Karpas-422 (cell line): Measurements from ENCODE around the gene SCN7A. TPM values are rescaled to one million over a fixed set of nuclear protein-coding genes. Genes with fewer than 3 reads are reported as not detected.
A peak's percentile ranks its signal among the peaks of the same experiment; 100 is the strongest.

Source experiments
- DNase-seq: peaks from one replicate; pipeline ENCODE4 v3.0.0-alpha.2; 2015
- H2AFZ ChIP-seq: fragments of 200-600 bp; sonication (generic); 2 replicates; pipeline ENCODE4 v1.6.1; 2014; ENCODE audit warnings: antibody characterized with exemption, low read length, mixed read lengths
- H3K27ac ChIP-seq: fragments of 200-600 bp; sonication (generic); 2 replicates; pipeline ENCODE4 v1.5.1; 2014; ENCODE audit warnings: mild to moderate bottlenecking, low read length, moderate library complexity
- H3K27me3 ChIP-seq: fragments of 200-600 bp; sonication (generic); 2 replicates; pipeline ENCODE4 v1.6.1; 2014; ENCODE audit warnings: low read length, mixed read lengths
- H3K36me3 ChIP-seq: fragments of 200-600 bp; sonication (generic); 2 replicates; pipeline ENCODE4 v1.6.1; 2014; ENCODE audit warnings: low read length, mixed read lengths; ENCODE audit not compliant: insufficient read depth
- H3K4me1 ChIP-seq: fragments of 200-600 bp; sonication (generic); 2 replicates; pipeline ENCODE4 v1.6.1; 2014; ENCODE audit warnings: mild to moderate bottlenecking, low read length, mixed read lengths
- H3K4me2 ChIP-seq: fragments of 200-600 bp; sonication (generic); 2 replicates; pipeline ENCODE4 v1.6.1; 2014; ENCODE audit warnings: low read length, low read depth, mild to moderate bottlenecking; ENCODE audit not compliant: poor library complexity, severe bottlenecking
- H3K4me3 ChIP-seq: fragments of 200-600 bp; sonication (generic); 2 replicates; pipeline ENCODE4 v1.5.1; 2014; ENCODE audit warnings: mild to moderate bottlenecking, antibody characterized with exemption, low read length, mixed read lengths
- H3K79me2 ChIP-seq: fragments of 200-600 bp; sonication (generic); 2 replicates; pipeline ENCODE4 v1.6.1; 2014; ENCODE audit warnings: mild to moderate bottlenecking, low read length, mixed read lengths
- H3K9ac ChIP-seq: fragments of 200-600 bp; sonication (generic); 2 replicates; pipeline ENCODE4 v1.6.0; 2014; ENCODE audit warnings: low read length
- H3K9me2 ChIP-seq: fragments of 200-600 bp; sonication (generic), shearing (Covaris generic); replicated peaks from 2 replicates; pipeline ENCODE4 v1.6.0; 2014; ENCODE audit warnings: mild to moderate bottlenecking, low read length, moderate library complexity; ENCODE audit not compliant: insufficient read depth
- H3K9me3 ChIP-seq: fragments of 300-700, 200-600 bp; sonication (generic); 2 replicates; pipeline ENCODE4 v1.6.1; 2014; ENCODE audit warnings: low read length, mixed read lengths
- H4K20me1 ChIP-seq: fragments of 200-600 bp; sonication (generic); 2 replicates; pipeline ENCODE4 v1.6.1; 2014; ENCODE audit warnings: mild to moderate bottlenecking, antibody characterized with exemption, low read length, low read depth; ENCODE audit not compliant: insufficient read depth
- total RNA-seq: library from RNA; depleted of rRNA; stranded (reverse); fragments of >200 nt; shearing (Covaris generic); gene quantifications from 2 replicates; pipeline ENCODE4 v1.2.3, GENCODE V29; 2014; ENCODE audit warnings: low replicate concordance

The SCN7A gene
- total RNA-seq, 1 experiment from 2014 or later, result not detected

GRCh38 chr2:166376873-166377272 lies 117.2 kb downstream of the SCN7A start:
- H2AFZ ChIP-seq, result no peak overlapping the region
- H3K79me2 ChIP-seq, result no peaks in the 10 kb centered on the region
- DNase-seq, result no peak
- no peaks in the 10 kb centered on the region for H4K20me1 ChIP-seq
- no peaks in the 10 kb centered on the region for H3K9me3 ChIP-seq
- H3K4me3 ChIP-seq, result no peak overlapping the region
- no peaks in the 10 kb centered on the region for H3K27me3 ChIP-seq
- no peaks in the 10 kb centered on the region for H3K36me3 ChIP-seq
- no peak overlapping the region for H3K4me2 ChIP-seq
- no peak overlapping the region for H3K9ac ChIP-seq
- no peaks in the 10 kb centered on the region for H3K4me1 ChIP-seq
- H3K27ac ChIP-seq, result no peak overlapping the region
- no peaks in the 10 kb centered on the region for H3K9me2 ChIP-seq

GRCh38 chr2:166376488-166376828 lies 117.6 kb downstream of the SCN7A start:
- Histone ChIP-seq H3K27me3 (no peaks in the 10 kb centered on the region), H3K79me2 (no peaks in the 10 kb centered on the region), H3K9ac (no peak overlapping the region), H3K36me3 (no peaks in the 10 kb centered on the region), H3K27ac (no peak overlapping the region), H3K9me2 (no peaks in the 10 kb centered on the region), H2AFZ (no peak overlapping the region), H3K4me1 (no peaks in the 10 kb centered on the region), H3K9me3 (no peaks in the 10 kb centered on the region), H3K4me2 (no peak overlapping the region), H4K20me1 (no peaks in the 10 kb centered on the region), H3K4me3 (no peak overlapping the region)
- no peak for DNase-seq

DNA sequence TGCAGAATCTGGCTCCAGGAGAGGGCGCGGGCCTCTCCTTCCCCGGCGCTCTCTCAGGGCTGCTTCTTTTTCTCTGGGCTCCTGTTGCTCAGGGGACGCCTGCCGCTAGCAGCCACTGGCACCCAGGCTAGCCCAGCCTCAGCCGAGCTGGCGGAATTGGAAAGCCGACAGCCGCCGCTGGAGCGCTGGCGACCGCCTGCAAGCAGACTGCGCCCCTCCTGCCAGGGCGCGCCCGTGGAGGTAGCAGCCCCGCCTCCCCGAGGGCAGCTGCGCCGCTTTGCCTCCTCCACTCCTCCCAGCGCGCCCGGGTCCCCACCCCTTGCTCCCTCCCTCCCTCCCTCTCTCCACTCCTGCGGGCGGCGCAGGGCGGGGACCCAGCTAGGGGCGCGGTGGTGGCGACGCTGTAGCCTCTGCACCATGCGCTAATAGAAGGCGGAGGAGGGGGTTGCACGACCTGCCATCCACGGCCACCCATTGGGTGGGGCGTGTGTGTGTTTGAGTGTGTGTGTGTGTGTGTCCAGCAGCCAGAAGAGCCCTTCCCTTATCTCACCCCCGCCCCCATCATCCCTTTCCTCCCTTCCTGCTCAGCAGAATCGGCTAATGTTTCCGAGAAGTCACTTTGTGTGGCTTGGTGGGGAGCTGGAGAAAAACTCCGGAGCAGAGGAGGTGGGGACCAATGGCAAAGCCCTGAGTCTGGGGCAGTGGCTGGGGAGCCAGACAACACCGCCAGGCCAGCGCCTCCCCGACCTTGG lies 118.1 kb downstream of the SCN7A start, which contains the start of gene SCN9A:
SCN9A (minus strand) TSS at position 209 of the 752 bp plus-strand sequence. CDS start 64,188 bp downstream, outside the sequence.
- no peak for DNase-seq
- H3K9ac ChIP-seq, result no peak within 1 kb of the TSS
- no peaks in the 10 kb centered on the region for H3K9me3 ChIP-seq
- no peaks in the 10 kb centered on the region for H3K4me1 ChIP-seq
- H4K20me1 ChIP-seq, result no peaks in the 10 kb centered on the region
- no peak within 1 kb of the TSS for H2AFZ ChIP-seq
- H3K4me2 ChIP-seq, result no peak within 1 kb of the TSS
- no peaks in the 10 kb centered on the region for H3K36me3 ChIP-seq
- H3K27me3 ChIP-seq, result no peaks in the 10 kb centered on the region
- H3K79me2 ChIP-seq, result no peaks in the 10 kb centered on the region
- no peaks in the 10 kb centered on the region for H3K9me2 ChIP-seq
- no peak within 1 kb of the TSS for H3K4me3 ChIP-seq
- no peak within 1 kb of the TSS for H3K27ac ChIP-seq

- H2AFZ ChIP-seq, result no peak overlapping the region
- no peaks in the 10 kb centered on the region for H3K27me3 ChIP-seq
- no peaks in the 10 kb centered on the region for H3K36me3 ChIP-seq
- no peaks in the 10 kb centered on the region for H3K4me1 ChIP-seq
- no peaks in the 10 kb centered on the region for H3K9me3 ChIP-seq
- no peaks in the 10 kb centered on the region for H3K79me2 ChIP-seq
- no peak overlapping the region for H3K27ac ChIP-seq
- no peaks in the 10 kb centered on the region for H3K9me2 ChIP-seq
- H4K20me1 ChIP-seq, result no peaks in the 10 kb centered on the region
- H3K9ac ChIP-seq, result no peak overlapping the region
- H3K4me2 ChIP-seq, result no peak overlapping the region
- H3K4me3 ChIP-seq, result no peak overlapping the region
- no peak for DNase-seq
Measured at GRCh38 chr2:166375195-166375735, 118.8 kb downstream of the SCN7A start.

- no peak overlapping the region for H3K9ac ChIP-seq
- H3K27me3 ChIP-seq, result no peaks in the 10 kb centered on the region
- H3K27ac ChIP-seq, result no peak overlapping the region
- no peak overlapping the region for H3K4me2 ChIP-seq
- H3K79me2 ChIP-seq, result no peaks in the 10 kb centered on the region
- H3K4me3 ChIP-seq, result no peak overlapping the region
- H3K9me2 ChIP-seq, result no peaks in the 10 kb centered on the region
- no peak overlapping the region for H2AFZ ChIP-seq
- H3K4me1 ChIP-seq, result no peaks in the 10 kb centered on the region
- peak; percentile 63 for DNase-seq
- H4K20me1 ChIP-seq, result no peaks in the 10 kb centered on the region
- no peaks in the 10 kb centered on the region for H3K9me3 ChIP-seq
- no peaks in the 10 kb centered on the region for H3K36me3 ChIP-seq
Measured at GRCh38 chr2:166373951-166374350, 120.1 kb downstream of the SCN7A start.

GRCh38 chr2:166373539-166373938 lies 120.5 kb downstream of the SCN7A start:
- H3K9me3 ChIP-seq, result no peaks in the 10 kb centered on the region
- no peak overlapping the region for H3K4me2 ChIP-seq
- H2AFZ ChIP-seq, result no peak overlapping the region
- H4K20me1 ChIP-seq, result no peaks in the 10 kb centered on the region
- no peak for DNase-seq
- no peaks in the 10 kb centered on the region for H3K79me2 ChIP-seq
- no peaks in the 10 kb centered on the region for H3K36me3 ChIP-seq
- H3K27ac ChIP-seq, result no peak overlapping the region
- no peaks in the 10 kb centered on the region for H3K27me3 ChIP-seq
- no peak overlapping the region for H3K4me3 ChIP-seq
- H3K4me1 ChIP-seq, result no peaks in the 10 kb centered on the region
- H3K9me2 ChIP-seq, result no peaks in the 10 kb centered on the region
- no peak overlapping the region for H3K9ac ChIP-seq

DNA sequence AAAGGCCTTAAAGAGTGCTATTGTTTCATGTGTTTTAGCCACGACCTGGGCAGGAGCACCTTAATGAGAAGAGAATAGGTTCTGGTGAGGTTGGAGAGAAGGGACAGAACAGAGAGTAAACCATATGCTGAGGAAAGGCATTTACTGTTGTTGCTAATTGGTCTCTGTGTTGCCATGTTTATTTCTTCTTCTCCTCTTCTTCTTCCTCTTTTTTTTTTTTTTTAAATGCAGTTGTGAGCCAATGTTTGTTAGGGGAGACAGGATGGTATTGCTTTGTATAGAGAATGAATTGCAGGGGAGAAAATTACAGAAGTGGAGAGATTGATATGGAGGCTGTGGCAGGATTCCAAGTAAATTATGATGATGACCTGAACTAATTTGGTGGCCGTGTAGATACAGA lies 120.9 kb downstream of the SCN7A start:
- Histone ChIP-seq H3K4me1 (no peaks in the 10 kb centered on the region), H3K79me2 (no peaks in the 10 kb centered on the region), H3K9me3 (no peaks in the 10 kb centered on the region), H3K9me2 (no peaks in the 10 kb centered on the region), H3K27ac (no peak overlapping the region), H3K36me3 (no peaks in the 10 kb centered on the region), H3K9ac (no peak overlapping the region), H4K20me1 (no peaks in the 10 kb centered on the region), H3K27me3 (no peaks in the 10 kb centered on the region), H3K4me2 (no peak overlapping the region), H3K4me3 (no peak overlapping the region), H2AFZ (no peak overlapping the region)
- no peak for DNase-seq

- Histone ChIP-seq H3K9me2 (no peaks in the 10 kb centered on the region), H3K79me2 (no peaks in the 10 kb centered on the region), H3K27me3 (no peaks in the 10 kb centered on the region), H3K9me3 (no peaks in the 10 kb centered on the region), H3K4me1 (no peaks in the 10 kb centered on the region), H3K9ac (no peak overlapping the region), H4K20me1 (no peaks in the 10 kb centered on the region), H2AFZ (no peak overlapping the region), H3K4me3 (no peak overlapping the region), H3K27ac (no peak overlapping the region), H3K4me2 (no peak overlapping the region), H3K36me3 (no peaks in the 10 kb centered on the region)
- DNase-seq, result no peak
Measured at GRCh38 chr2:166372046-166372445, 122.0 kb downstream of the SCN7A start.
